GM23338 (cell line): ENCODE results near the gene HLA-DPA1. TPM values are rescaled to one million over a fixed set of nuclear protein-coding genes. Genes with fewer than 3 reads are reported as not detected.

Experiments used
- ATAC-seq: fragments of 200-7000 bp; cut with Tn5 transposase; 3 replicates; pipeline ENCODE4 v1.9.1; 2020
- DNase-seq: peaks from one replicate; pipeline ENCODE4 v3.0.0-alpha.2; 2015; ENCODE audit warnings: low spot score
- H2AFZ ChIP-seq: fragments of 200-600 bp; sonication (generic); 2 replicates; pipeline ENCODE4 v1.8.0; 2016; ENCODE audit warnings: antibody characterized with exemption, mild to moderate bottlenecking, moderate library complexity
- H3F3A ChIP-seq: fragments of 200-600 bp; sonication (generic); replicated peaks from 2 replicates; pipeline ENCODE4 v1.8.0; 2017; ENCODE audit warnings: antibody characterized with exemption, mixed run types, low read depth
- H3K27ac ChIP-seq: fragments of 200-600 bp; sonication (generic); 2 replicates; pipeline ENCODE4 v1.6.1; 2016; ENCODE audit warnings: low read depth
- H3K27me3 ChIP-seq: fragments of 200-600 bp; sonication (generic); 2 replicates; pipeline ENCODE4 v1.8.0; 2016; ENCODE audit warnings: mild to moderate bottlenecking, mixed run types, moderate library complexity; ENCODE audit not compliant: insufficient read depth
- H3K36me3 ChIP-seq: fragments of 200-600 bp; sonication (generic); 2 replicates; pipeline ENCODE4 v1.8.0; 2016; ENCODE audit warnings: mild to moderate bottlenecking; ENCODE audit not compliant: insufficient read depth
- H3K4me1 ChIP-seq: fragments of 200-600 bp; sonication (generic); 2 replicates; pipeline ENCODE4 v1.8.0; 2016; ENCODE audit warnings: mild to moderate bottlenecking, moderate library complexity; ENCODE audit not compliant: insufficient read depth
- H3K4me2 ChIP-seq: fragments of 200-600 bp; sonication (generic); 2 replicates; pipeline ENCODE4 v1.7.1; 2017; ENCODE audit warnings: mixed run types
- H3K4me3 ChIP-seq: fragments of 200-600 bp; sonication (generic); 2 replicates; pipeline ENCODE4 v1.6.1; 2016; ENCODE audit warnings: mixed run types
- H3K79me2 ChIP-seq: fragments of 200-600 bp; sonication (generic); replicated peaks from 2 replicates; pipeline ENCODE4 v1.8.0; 2017; ENCODE audit warnings: mild to moderate bottlenecking; ENCODE audit not compliant: insufficient read depth
- H3K9me2 ChIP-seq: fragments of 200-600 bp; sonication (generic); 2 replicates; pipeline ENCODE4 v1.8.0; 2017; ENCODE audit not compliant: insufficient read depth
- H4K20me1 ChIP-seq: fragments of 200-600 bp; sonication (generic); replicated peaks from 2 replicates; pipeline ENCODE4 v1.8.0; 2017; ENCODE audit warnings: mild to moderate bottlenecking; ENCODE audit not compliant: insufficient read depth
- H3K27ac Mint-ChIP-seq: 2 replicates; pipeline ENCODE4 v1.8.0; 2020; ENCODE audit warnings: inconsistent platforms, mild to moderate bottlenecking, moderate library complexity, mixed read lengths
- H3K27me3 Mint-ChIP-seq: 3 replicates; pipeline ENCODE4 v1.8.0; 2022; ENCODE audit warnings: low read depth, mild to moderate bottlenecking, moderate library complexity, mixed read lengths, inconsistent platforms; ENCODE audit not compliant: insufficient read depth, poor library complexity
- H3K36me3 Mint-ChIP-seq: 3 replicates; pipeline ENCODE4 v1.8.0; 2021; ENCODE audit warnings: low read depth, mild to moderate bottlenecking, inconsistent platforms, moderate library complexity, mixed read lengths
- H3K4me1 Mint-ChIP-seq: 3 replicates; pipeline ENCODE4 v1.8.0; 2020; ENCODE audit warnings: mild to moderate bottlenecking, inconsistent platforms, mixed read lengths
- H3K4me3 Mint-ChIP-seq: 3 replicates; pipeline ENCODE4 v1.8.0; 2021; ENCODE audit warnings: moderate library complexity, mild to moderate bottlenecking, inconsistent platforms, mixed read lengths
- H3K9me3 Mint-ChIP-seq: 3 replicates; pipeline ENCODE4 v1.8.0; 2020; ENCODE audit warnings: moderate library complexity, mild to moderate bottlenecking, inconsistent platforms, mixed read lengths
- CREB1 ChIP-seq: fragments of 250-450 bp; sonication (Bioruptor Pico); IDR thresholded peaks from 2 replicates; pipeline ENCODE4 v1.5.0; 2020; ENCODE audit warnings: low read depth, mild to moderate bottlenecking, moderate library complexity
- EZH2 ChIP-seq: fragments of 200-600 bp; sonication (generic); IDR thresholded peaks from one replicate; pipeline ENCODE4 v1.8.0; 2017; ENCODE audit warnings: antibody characterized with exemption, mild to moderate bottlenecking, low read depth; ENCODE audit not compliant: unreplicated experiment
- EZH2phosphoT487 ChIP-seq: fragments of 200-600 bp; sonication (generic); IDR thresholded peaks from one replicate; pipeline ENCODE4 v1.8.1; 2018; ENCODE audit warnings: antibody characterized with exemption; ENCODE audit not compliant: unreplicated experiment
- NANOG ChIP-seq: IDR thresholded peaks from 2 replicates; pipeline ENCODE4 v1.6.1; 2016; ENCODE audit warnings: antibody characterized with exemption, borderline replicate concordance
- POLR2AphosphoS5 ChIP-seq: IDR thresholded peaks from 2 replicates; pipeline ENCODE4 v1.6.1; 2016; ENCODE audit warnings: antibody characterized with exemption, low read depth
- STAT1 ChIP-seq: IDR thresholded peaks from one replicate; pipeline ENCODE4 v1.6.1; 2016; ENCODE audit warnings: antibody characterized with exemption; ENCODE audit not compliant: unreplicated experiment
- ZNF114 ChIP-seq: fragments of 250-450 bp; sonication (Bioruptor Pico); IDR thresholded peaks from 2 replicates; pipeline ENCODE4 v1.5.0; 2020; ENCODE audit warnings: mild to moderate bottlenecking, moderate library complexity
- ZNF331 ChIP-seq: fragments of 250-450 bp; sonication (Bioruptor Pico); IDR thresholded peaks from 2 replicates; pipeline ENCODE4 v1.5.0; 2020; ENCODE audit warnings: low read depth, mild to moderate bottlenecking, moderate library complexity
- polyA plus RNA-seq: library from polyadenylated mRNA; unstranded; fragments of >200 nt; fragmentation: Nextera tagmentation; extraction: Ambion mirVana; gene quantifications from 2 replicates; pipeline ENCODE4 v1.2.1, GENCODE V29; 2016
- total RNA-seq: library from RNA; depleted of rRNA; stranded (reverse); fragments of >200 nt; shearing (Covaris generic); gene quantifications from 2 replicates; pipeline ENCODE4 v1.2.3, GENCODE V29; 2014
- TF ChIP-seq, protein P1 (sequence below): IDR thresholded peaks from 2 replicates; pipeline ENCODE4 v1.6.1; 2016; ENCODE audit warnings: antibody characterized with exemption
- TF ChIP-seq, protein P2 (sequence below): fragments of 250-450 bp; sonication (Bioruptor Pico); IDR thresholded peaks from 2 replicates; pipeline ENCODE4 v1.5.0; 2020; ENCODE audit warnings: mild to moderate bottlenecking, moderate library complexity

Gene HLA-DPA1
- total and polyA plus RNA-seq, 2 experiments from 2014 or later, result 4.1 to 6.9 TPM

DNA sequence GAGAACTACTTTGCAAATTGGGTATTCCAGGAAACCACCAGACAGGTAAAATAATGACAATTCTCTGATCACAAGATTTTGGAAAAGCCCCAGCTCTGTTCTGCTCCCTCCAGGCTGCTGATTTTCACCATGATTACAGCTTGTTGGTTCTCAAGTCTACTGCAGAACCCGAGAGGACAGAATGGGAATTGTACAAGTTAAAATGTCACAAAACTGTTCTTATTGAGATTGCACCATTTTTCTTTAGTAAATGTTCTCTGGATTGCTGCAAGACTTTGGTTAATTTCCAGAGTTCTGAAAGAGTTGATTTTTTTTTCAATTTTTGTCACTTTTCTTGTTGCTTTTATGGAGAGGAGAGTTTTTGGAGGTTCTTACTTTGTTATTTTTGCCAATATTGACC is 36.9 kb downstream of the HLA-DPA1 start:
- no peaks in the 10 kb centered on the region; the same call in 2 of the 3 replicates for H3K9me3 Mint-ChIP-seq
- no peak overlapping the region for H3K4me3 Mint-ChIP-seq
- H3K4me1 Mint-ChIP-seq, result peaks cover 2% of the 10 kb centered on the region; the same call in 2 of the 3 replicates
- H3K36me3 Mint-ChIP-seq, result no peaks in the 10 kb centered on the region
- H3K27ac ChIP-seq, result no peak overlapping the region
- H3K9me2 ChIP-seq, result no peaks in the 10 kb centered on the region
- H3K4me3 ChIP-seq, result no peak overlapping the region
- no peak for TF ChIP-seq EZH2
- TF ChIP-seq NANOG, result no peak
- TF ChIP-seq ZNF114 (CRISPR knock-in tag), result no peak
- no peak for TF ChIP-seq STAT1
- no peak for TF ChIP-seq POLR2AphosphoS5
- TF ChIP-seq ZNF331 (CRISPR knock-in tag), result no peak
- H3F3A ChIP-seq, result no peaks in the 10 kb centered on the region
- H3K27me3 ChIP-seq, result no peaks in the 10 kb centered on the region
- H4K20me1 ChIP-seq, result no peaks in the 10 kb centered on the region
- no peak overlapping the region for H3K27ac Mint-ChIP-seq
- H3K4me2 ChIP-seq, result no peak overlapping the region
- H2AFZ ChIP-seq, result no peak overlapping the region
- DNase-seq (no peak), ATAC-seq (no peak)
- H3K79me2 ChIP-seq, result no peaks in the 10 kb centered on the region
- H3K27me3 Mint-ChIP-seq, result peaks cover 4% of the 10 kb centered on the region
- no peaks in the 10 kb centered on the region for H3K4me1 ChIP-seq
- H3K36me3 ChIP-seq, result no peaks in the 10 kb centered on the region

DNA sequence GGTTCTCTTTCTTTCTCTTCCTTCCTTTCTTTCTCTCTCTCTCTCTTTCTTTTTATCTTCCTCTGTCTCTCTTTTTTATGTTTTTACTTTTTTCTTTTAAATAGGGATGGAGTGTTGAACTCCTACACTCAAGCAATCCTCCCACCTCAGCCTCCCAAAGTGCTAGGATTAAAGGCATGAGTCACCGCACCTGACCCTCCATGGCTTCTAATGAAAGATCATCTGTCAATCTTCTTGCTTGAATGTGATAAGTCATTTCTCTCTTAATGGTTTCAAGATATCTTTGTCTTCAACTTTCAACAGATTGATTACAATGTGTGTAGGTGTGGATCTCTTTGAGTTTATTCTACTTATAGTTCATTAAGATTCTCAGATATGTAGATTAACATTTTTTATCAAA is 38.9 kb downstream of the HLA-DPA1 start:
- Histone ChIP-seq H3K4me3 (no peak overlapping the region), H3K36me3 (no peaks in the 10 kb centered on the region), H4K20me1 (no peaks in the 10 kb centered on the region), H3F3A (no peaks in the 10 kb centered on the region), H3K4me1 (no peaks in the 10 kb centered on the region), H3K27ac (no peak overlapping the region), H3K9me2 (no peaks in the 10 kb centered on the region), H3K4me2 (no peak overlapping the region), H3K27me3 (no peaks in the 10 kb centered on the region), H2AFZ (no peak overlapping the region), H3K79me2 (no peaks in the 10 kb centered on the region)
- H3K27me3 Mint-ChIP-seq, result peaks cover 4% of the 10 kb centered on the region
- H3K9me3 Mint-ChIP-seq, result no peaks in the 10 kb centered on the region; the same call in 2 of the 3 replicates
- H3K27ac Mint-ChIP-seq, result no peak overlapping the region
- DNase-seq, result no peak
- H3K4me3 Mint-ChIP-seq, result no peak overlapping the region
- TF ChIP-seq EZH2phosphoT487 (no peak), EZH2 (no peak), ZNF114 (CRISPR knock-in tag) (no peak), CREB1 (CRISPR knock-in tag) (no peak)
- H3K36me3 Mint-ChIP-seq, result no peaks in the 10 kb centered on the region
- peaks cover 7% of the 10 kb centered on the region for H3K4me1 Mint-ChIP-seq
- ATAC-seq, result no peak

DNA sequence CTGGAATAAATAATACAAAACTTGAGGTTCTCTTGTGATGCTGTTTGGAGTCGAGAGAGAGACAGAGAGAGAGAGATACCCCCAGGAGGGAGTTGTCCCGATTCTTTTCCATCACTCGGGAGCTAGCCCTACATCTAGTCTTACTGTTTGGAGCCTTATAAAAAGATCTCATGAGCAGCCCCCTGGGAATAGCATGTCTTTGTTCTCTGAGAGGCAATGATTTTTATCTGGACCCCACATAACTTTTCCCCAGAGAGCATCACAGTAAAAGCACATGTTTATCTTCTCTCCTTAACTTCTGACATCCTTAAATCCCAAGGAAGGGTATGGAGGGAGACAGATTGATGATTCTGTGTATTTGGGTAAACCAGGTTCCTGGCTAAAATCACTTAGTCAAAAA is 43.2 kb downstream of the HLA-DPA1 start:
- peaks cover 8% of the 10 kb centered on the region for H3K27me3 Mint-ChIP-seq
- H3K9me2 ChIP-seq, result no peaks in the 10 kb centered on the region
- TF ChIP-seq, protein P1, sequence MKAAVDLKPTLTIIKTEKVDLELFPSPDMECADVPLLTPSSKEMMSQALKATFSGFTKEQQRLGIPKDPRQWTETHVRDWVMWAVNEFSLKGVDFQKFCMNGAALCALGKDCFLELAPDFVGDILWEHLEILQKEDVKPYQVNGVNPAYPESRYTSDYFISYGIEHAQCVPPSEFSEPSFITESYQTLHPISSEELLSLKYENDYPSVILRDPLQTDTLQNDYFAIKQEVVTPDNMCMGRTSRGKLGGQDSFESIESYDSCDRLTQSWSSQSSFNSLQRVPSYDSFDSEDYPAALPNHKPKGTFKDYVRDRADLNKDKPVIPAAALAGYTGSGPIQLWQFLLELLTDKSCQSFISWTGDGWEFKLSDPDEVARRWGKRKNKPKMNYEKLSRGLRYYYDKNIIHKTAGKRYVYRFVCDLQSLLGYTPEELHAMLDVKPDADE, result no peak
- TF ChIP-seq ZNF331 (CRISPR knock-in tag) (no peak), ZNF114 (CRISPR knock-in tag) (no peak), CREB1 (CRISPR knock-in tag) (no peak)
- TF ChIP-seq, protein P2, sequence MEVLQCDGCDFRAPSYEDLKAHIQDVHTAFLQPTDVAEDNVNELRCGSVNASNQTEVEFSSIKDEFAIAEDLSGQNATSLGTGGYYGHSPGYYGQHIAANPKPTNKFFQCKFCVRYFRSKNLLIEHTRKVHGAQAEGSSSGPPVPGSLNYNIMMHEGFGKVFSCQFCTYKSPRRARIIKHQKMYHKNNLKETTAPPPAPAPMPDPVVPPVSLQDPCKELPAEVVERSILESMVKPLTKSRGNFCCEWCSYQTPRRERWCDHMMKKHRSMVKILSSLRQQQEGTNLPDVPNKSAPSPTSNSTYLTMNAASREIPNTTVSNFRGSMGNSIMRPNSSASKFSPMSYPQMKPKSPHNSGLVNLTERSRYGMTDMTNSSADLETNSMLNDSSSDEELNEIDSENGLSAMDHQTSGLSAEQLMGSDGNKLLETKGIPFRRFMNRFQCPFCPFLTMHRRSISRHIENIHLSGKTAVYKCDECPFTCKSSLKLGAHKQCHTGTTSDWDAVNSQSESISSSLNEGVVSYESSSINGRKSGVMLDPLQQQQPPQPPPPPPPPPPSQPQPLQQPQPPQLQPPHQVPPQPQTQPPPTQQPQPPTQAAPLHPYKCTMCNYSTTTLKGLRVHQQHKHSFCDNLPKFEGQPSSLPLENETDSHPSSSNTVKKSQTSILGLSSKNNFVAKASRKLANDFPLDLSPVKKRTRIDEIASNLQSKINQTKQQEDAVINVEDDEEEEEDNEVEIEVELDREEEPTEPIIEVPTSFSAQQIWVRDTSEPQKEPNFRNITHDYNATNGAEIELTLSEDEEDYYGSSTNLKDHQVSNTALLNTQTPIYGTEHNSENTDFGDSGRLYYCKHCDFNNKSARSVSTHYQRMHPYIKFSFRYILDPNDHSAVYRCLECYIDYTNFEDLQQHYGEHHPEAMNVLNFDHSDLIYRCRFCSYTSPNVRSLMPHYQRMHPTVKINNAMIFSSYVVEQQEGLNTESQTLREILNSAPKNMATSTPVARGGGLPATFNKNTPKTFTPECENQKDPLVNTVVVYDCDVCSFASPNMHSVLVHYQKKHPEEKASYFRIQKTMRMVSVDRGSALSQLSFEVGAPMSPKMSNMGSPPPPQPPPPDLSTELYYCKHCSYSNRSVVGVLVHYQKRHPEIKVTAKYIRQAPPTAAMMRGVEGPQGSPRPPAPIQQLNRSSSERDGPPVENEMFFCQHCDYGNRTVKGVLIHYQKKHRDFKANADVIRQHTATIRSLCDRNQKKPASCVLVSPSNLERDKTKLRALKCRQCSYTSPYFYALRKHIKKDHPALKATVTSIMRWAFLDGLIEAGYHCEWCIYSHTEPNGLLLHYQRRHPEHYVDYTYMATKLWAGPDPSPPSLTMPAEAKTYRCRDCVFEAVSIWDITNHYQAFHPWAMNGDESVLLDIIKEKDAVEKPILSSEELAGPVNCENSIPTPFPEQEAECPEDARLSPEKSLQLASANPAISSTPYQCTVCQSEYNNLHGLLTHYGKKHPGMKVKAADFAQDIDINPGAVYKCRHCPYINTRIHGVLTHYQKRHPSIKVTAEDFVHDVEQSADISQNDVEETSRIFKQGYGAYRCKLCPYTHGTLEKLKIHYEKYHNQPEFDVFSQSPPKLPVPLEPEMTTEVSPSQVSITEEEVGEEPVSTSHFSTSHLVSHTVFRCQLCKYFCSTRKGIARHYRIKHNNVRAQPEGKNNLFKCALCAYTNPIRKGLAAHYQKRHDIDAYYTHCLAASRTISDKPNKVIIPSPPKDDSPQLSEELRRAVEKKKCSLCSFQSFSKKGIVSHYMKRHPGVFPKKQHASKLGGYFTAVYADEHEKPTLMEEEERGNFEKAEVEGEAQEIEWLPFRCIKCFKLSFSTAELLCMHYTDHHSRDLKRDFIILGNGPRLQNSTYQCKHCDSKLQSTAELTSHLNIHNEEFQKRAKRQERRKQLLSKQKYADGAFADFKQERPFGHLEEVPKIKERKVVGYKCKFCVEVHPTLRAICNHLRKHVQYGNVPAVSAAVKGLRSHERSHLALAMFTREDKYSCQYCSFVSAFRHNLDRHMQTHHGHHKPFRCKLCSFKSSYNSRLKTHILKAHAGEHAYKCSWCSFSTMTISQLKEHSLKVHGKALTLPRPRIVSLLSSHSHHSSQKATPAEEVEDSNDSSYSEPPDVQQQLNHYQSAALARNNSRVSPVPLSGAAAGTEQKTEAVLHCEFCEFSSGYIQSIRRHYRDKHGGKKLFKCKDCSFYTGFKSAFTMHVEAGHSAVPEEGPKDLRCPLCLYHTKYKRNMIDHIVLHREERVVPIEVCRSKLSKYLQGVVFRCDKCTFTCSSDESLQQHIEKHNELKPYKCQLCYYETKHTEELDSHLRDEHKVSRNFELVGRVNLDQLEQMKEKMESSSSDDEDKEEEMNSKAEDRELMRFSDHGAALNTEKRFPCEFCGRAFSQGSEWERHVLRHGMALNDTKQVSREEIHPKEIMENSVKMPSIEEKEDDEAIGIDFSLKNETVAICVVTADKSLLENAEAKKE, result no peak

More for the DNA sequence above, 43.2 kb downstream of the HLA-DPA1 start:
- peak overlapping the region; percentile 61; the same call in 1 of the 2 replicates for H2AFZ ChIP-seq
- no peaks in the 10 kb centered on the region for H3K27me3 ChIP-seq
- H3K27ac Mint-ChIP-seq, result no peak overlapping the region
- H3K4me3 Mint-ChIP-seq, result no peak overlapping the region
- H3K4me2 ChIP-seq, result no peak overlapping the region
- H4K20me1 ChIP-seq, result no peaks in the 10 kb centered on the region
- H3K4me1 Mint-ChIP-seq, result peaks cover 12% of the 10 kb centered on the region
- H3K4me3 ChIP-seq, result no peak overlapping the region
- DNase-seq, result no peak
- no peaks in the 10 kb centered on the region for H3F3A ChIP-seq
- no peaks in the 10 kb centered on the region for H3K36me3 ChIP-seq
- H3K36me3 Mint-ChIP-seq, result no peaks in the 10 kb centered on the region
- H3K4me1 ChIP-seq, result no peaks in the 10 kb centered on the region
- no peaks in the 10 kb centered on the region for H3K79me2 ChIP-seq
- H3K27ac ChIP-seq, result no peak overlapping the region
- H3K9me3 Mint-ChIP-seq, result no peaks in the 10 kb centered on the region; the same call in 2 of the 3 replicates
- no peak for ATAC-seq
